Stimulated activated CD4-positive, alpha-beta T cell treated with anti-CD3 and anti-CD28 coated beads, TNF-alpha, amount 100 ng/mL, for 1 hour (primary cell): ENCODE measurements around the gene MYO15A.
"Not testable (repeated sequence)": the region's sequence is repeated elsewhere in the genome, so short reads cannot be mapped to it uniquely, and the experiment has no call there.

Experiments used
- DNase-seq, 3 donors: peaks; one replicate each; pipeline ENCODE4 v3.0.0-alpha.2; 2020; ENCODE audit warnings: low read depth in 3 of 3, low spot score in 1 of 3

The MYO15A gene

GRCh38 chr17:18216906-18217305 is 108.3 kb downstream of the MYO15A start:
- DNase-seq, result not testable (repeated sequence)

GRCh38 chr17:18217412-18218015 is 109.0 kb downstream of the MYO15A start:
- DNase-seq, result peak; percentile 45 to 62 (median 51)

- no peak for DNase-seq
Observed at GRCh38 chr17:18218756-18219415, 110.3 kb downstream of the MYO15A start.

- DNase-seq, result no peak
Observed at GRCh38 chr17:18224053-18224386, 115.5 kb downstream of the MYO15A start.

GRCh38 chr17:18224387-18225120 is 116.0 kb downstream of the MYO15A start:
- no peak for DNase-seq

DNA sequence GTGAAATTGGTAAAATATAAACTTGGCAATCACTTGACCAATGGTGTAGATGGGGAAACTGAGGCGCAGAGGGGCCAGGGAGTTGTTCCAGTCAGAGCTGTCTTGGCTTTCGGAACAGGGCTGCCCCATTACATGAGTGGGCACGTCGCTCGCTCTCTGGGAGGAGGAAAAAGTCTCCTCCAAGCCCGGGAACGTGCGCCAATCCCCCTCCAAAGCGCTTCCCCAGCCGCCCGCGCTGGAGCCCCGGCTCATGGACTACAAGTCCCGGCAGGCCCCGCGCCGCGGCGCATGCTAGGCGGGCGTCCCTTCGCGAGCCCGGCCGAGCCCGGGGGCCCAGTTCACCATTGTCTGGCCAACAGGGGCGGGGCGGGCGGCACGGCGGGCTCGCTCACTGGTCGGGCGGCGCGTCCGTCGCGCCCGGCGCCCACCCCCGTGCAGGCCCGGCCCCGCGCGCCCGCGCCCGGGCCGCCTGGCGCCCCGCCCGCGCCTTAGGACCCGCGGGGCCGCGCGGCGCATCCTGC is 116.6 kb downstream of the MYO15A start, which contains the start of gene LLGL1:
LLGL1 (plus strand) TSS at position 515 of the 521 bp plus-strand sequence. CDS start 48 bp downstream, outside the sequence.
- peak; percentile 89 to 93 (median 90) for DNase-seq

DNA sequence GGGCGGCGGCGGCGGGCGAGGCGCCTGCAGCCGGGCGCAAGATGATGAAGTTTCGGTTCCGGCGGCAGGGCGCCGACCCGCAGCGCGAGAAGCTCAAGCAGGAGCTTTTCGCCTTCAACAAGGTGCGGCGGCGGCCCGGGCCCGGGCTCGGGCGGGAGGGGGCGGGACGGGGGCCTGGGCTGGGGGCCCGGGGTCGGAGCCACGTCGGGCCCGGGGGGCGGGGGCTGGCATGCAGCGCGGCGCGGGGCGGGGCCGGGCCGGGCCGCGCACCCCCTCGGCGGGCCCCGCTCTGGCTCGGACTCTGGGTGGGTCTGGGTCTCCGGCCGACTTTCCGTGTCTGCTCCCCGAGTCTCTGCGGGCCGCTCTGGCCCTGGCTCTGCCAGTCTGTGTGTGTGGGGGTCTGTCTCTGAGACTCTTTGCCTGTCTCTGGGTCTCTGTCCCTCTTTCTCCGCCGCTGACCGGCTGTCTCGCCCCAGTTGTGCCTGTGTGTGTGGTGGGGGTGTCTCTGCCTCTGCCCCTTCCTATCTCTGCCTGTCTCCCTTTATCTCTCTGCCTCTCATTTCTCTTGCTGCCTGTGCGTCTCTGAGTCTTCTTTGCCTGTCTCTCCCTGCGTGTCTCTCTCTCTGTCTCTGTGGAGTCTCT is 117.2 kb downstream of the MYO15A start:
- no peak for DNase-seq

DNA sequence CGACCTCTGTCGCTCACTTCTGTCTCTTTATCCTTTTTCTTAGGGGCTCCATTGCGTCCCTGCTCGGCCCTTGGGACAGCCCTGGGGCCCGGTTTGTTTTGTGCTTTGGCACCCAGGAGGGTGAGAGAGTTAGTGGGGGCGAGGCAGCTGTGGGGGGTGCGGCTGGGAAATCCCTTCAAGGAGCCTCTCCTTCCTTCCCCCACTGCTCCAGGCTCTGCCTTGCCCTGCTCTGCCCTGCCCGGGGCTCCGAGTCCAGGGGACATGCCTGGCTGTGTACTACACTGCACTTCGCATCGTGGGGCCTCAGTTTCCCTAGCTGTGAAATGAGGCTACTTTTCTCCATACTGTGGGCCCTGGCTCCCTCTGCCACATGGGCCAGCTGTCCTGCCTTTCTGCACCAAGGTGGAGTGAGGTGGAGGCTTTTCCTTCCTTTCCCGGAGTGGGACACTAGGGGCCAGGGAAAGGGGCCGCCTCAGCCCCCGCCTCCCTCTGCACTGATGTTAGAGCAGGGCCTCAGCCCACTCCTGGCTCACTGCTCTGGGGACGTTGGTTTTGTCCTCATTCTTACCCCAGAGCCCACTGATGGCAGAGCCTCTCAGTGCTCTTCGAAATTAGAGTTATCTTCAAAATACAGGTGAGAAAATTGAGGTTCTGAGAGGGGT is 117.9 kb downstream of the MYO15A start:
- no peak for DNase-seq

GRCh38 chr17:18227635-18228034 is 119.1 kb downstream of the MYO15A start:
- no peak for DNase-seq

DNA sequence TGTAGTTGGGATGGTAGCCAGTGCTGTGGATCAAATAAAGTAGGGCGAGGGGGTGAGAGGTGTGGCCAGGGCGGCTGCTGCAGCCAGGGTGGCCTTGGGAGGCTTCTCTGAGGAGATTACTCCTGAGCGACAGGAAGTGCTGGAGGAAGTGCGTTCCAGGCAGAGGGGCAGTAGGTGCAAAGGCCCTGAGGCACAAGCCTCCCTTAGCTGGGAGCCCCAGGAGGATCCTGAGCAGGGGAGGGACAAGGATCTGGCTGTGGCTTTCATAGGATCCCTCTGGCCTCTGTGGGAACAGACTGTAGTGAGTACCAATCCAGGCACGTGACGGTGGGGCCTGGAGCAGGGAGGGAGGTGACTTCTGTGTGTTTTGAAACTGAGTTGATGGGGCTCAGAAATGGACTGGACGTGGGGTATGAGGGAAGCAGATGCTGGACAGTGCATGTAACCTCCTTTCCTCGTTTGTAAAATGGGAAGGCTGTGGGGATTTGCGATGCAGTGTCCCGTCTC is 119.7 kb downstream of the MYO15A start:
- no peak for DNase-seq

DNA sequence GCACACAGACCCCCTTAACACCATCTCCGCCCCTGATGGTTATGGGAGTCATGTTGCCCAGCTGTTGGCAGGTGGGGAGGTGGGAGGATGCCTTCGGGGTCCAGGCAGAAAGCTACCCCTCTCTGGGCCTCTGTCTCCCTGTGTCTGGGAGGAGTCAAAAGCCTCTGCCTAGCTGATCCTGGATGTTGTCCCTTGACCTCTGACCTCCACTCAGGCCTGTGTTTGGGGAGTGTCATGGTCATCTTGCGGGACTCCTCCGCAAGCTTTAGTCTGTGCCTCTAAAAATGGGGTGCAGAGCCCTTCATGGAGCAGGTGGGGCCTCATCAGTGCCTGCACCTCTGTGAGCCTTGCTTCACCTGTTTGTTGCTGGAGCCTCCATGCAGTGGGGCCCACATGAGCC is 120.7 kb downstream of the MYO15A start:
- no peak for DNase-seq
